Fibroblast of lung (primary cell): ENCODE measurements around the gene MRPS31. TPM values are rescaled to one million over a fixed set of nuclear protein-coding genes. Genes with fewer than 3 reads are reported as not detected.

Experiments used
- DNase-seq, 2 donors: peaks; one replicate each; pipeline versions ENCODE4 v3.0.0 to v3.0.0-alpha.2; 2010; ENCODE audit warnings: low read depth in 2 of 2
- H2AFZ ChIP-seq: 2 replicates; pipeline ENCODE4 v1.5.1; 2012; ENCODE audit warnings: low read length, control low read depth, inconsistent platforms
- H3K27ac ChIP-seq: 2 replicates; pipeline ENCODE4 v1.5.1; 2011; ENCODE audit warnings: low read length, control low read depth; ENCODE audit not compliant: insufficient read depth
- H3K27me3 ChIP-seq: 2 replicates; pipeline ENCODE4 v1.5.1; 2011; ENCODE audit warnings: mild to moderate bottlenecking, low read length; ENCODE audit not compliant: control insufficient read depth, insufficient read depth
- H3K36me3 ChIP-seq: 2 replicates; pipeline ENCODE4 v1.5.1; 2011; ENCODE audit warnings: low read length; ENCODE audit not compliant: control insufficient read depth, insufficient read depth
- H3K4me1 ChIP-seq: 2 replicates; pipeline ENCODE4 v1.5.1; 2011; ENCODE audit warnings: low read length; ENCODE audit not compliant: control insufficient read depth, insufficient read depth; ENCODE audit errors: extremely low read depth
- H3K4me2 ChIP-seq: 2 replicates; pipeline ENCODE4 v1.5.1; 2011; ENCODE audit warnings: low read length, control low read depth; ENCODE audit not compliant: insufficient read depth; ENCODE audit errors: extremely low read depth
- H3K4me3 ChIP-seq, 4 experiments: fragments of 200-600 bp in 1 of 4; sonication (generic) in 1 of 4; replicated peaks in 1 of 4; 2 replicates each; pipeline ENCODE4 v1.5.1; 2011 to 2016; ENCODE audit warnings: low read length in 4 of 4, low read depth in 3 of 4, mild to moderate bottlenecking in 3 of 4, control low read depth in 2 of 4, inconsistent platforms in 1 of 4, mixed read lengths in 1 of 4; ENCODE audit not compliant: insufficient read depth in 1 of 4; ENCODE audit errors: control extremely low read depth in 1 of 4
- H3K79me2 ChIP-seq: 2 replicates; pipeline ENCODE4 v1.5.1; 2012; ENCODE audit warnings: mild to moderate bottlenecking, low read length, inconsistent platforms; ENCODE audit not compliant: control insufficient read depth, insufficient read depth
- H3K9ac ChIP-seq: 2 replicates; pipeline ENCODE4 v1.5.1; 2011; ENCODE audit warnings: mild to moderate bottlenecking, low read length, control low read depth; ENCODE audit not compliant: insufficient read depth
- H3K9me3 ChIP-seq: 2 replicates; pipeline ENCODE4 v1.5.1; 2012; ENCODE audit warnings: low read depth, low read length; ENCODE audit not compliant: control insufficient read depth, insufficient read depth
- H4K20me1 ChIP-seq: 2 replicates; pipeline ENCODE4 v1.5.1; 2011; ENCODE audit warnings: low read length; ENCODE audit not compliant: control insufficient read depth, insufficient read depth; ENCODE audit errors: extremely low read depth
- EZH2 ChIP-seq: IDR thresholded peaks from 2 replicates; pipeline ENCODE4 v1.5.1; 2012; ENCODE audit warnings: low read length, control low read depth, mild to moderate bottlenecking; ENCODE audit errors: missing control alignments
- polyA plus RNA-seq, 2 donors: library from polyadenylated mRNA; depleted of rRNA in 1 of 2; stranded (reverse) in 1 of 2; unstranded in 1 of 2; fragments of >200 nt; gene quantifications; 2 replicates each; pipeline ENCODE4 v1.2.1, GENCODE V29; 2011 to 2012; ENCODE audit warnings: missing spikeins in 1 of 2
- total RNA-seq: library from RNA; depleted of rRNA; stranded (reverse); fragments of >200 nt; gene quantifications from 2 replicates; pipeline ENCODE4 v1.2.1, GENCODE V29; 2014
- TF ChIP-seq, protein P1 (sequence below), 2 donors: IDR thresholded peaks in 1 of 2; conservative IDR thresholded peaks in 1 of 2; 1 replicate in 1 of 2; 2 replicates in 1 of 2; pipeline ENCODE4 v1.5.1; 2011 to 2012; ENCODE audit warnings: low read length in 2 of 2, control low read depth in 1 of 2, inconsistent platforms in 1 of 2, low read depth in 1 of 2, mild to moderate bottlenecking in 1 of 2

MRPS31 gene
- total and polyA plus RNA-seq, 2 donors (not counting 1 experiment from before 2014, with no cell fraction given): 14.2 to 16.0 TPM

DNA sequence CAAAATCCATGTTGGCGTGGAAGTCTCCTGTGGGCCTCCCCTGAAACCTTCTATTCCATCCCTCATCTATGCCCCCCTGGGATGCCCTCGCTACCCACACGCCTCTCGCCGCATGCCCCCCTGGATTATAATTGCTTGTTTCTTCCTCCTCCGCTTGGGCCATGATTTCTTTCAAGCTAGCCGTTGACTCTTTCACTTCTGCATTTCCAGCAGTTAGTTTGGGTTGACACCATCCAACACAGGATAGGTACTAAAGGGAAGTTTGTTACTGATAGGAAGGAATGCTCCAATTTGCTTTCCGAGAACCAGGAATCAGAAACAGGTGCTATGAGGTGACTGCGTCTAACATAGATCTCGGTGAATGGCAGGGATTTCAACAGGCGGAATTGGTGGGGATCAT, 10.7 kb upstream of the MRPS31 start:
- no peaks in the 10 kb centered on the region for H3K36me3 ChIP-seq
- no peak overlapping the region for H2AFZ ChIP-seq
- no peak overlapping the region for H3K4me2 ChIP-seq
- H3K4me3 ChIP-seq: no peak overlapping the region
- H3K9ac ChIP-seq: no peak overlapping the region
- H3K27me3 ChIP-seq: no peaks in the 10 kb centered on the region
- DNase-seq: no peak
- peaks cover 6% of the 10 kb centered on the region for H3K4me1 ChIP-seq
- no peaks in the 10 kb centered on the region for H3K79me2 ChIP-seq
- no peak overlapping the region for H3K27ac ChIP-seq
- H4K20me1 ChIP-seq: no peaks in the 10 kb centered on the region
- TF ChIP-seq EZH2: no peak
- TF ChIP-seq, protein P1, sequence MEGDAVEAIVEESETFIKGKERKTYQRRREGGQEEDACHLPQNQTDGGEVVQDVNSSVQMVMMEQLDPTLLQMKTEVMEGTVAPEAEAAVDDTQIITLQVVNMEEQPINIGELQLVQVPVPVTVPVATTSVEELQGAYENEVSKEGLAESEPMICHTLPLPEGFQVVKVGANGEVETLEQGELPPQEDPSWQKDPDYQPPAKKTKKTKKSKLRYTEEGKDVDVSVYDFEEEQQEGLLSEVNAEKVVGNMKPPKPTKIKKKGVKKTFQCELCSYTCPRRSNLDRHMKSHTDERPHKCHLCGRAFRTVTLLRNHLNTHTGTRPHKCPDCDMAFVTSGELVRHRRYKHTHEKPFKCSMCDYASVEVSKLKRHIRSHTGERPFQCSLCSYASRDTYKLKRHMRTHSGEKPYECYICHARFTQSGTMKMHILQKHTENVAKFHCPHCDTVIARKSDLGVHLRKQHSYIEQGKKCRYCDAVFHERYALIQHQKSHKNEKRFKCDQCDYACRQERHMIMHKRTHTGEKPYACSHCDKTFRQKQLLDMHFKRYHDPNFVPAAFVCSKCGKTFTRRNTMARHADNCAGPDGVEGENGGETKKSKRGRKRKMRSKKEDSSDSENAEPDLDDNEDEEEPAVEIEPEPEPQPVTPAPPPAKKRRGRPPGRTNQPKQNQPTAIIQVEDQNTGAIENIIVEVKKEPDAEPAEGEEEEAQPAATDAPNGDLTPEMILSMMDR (conservative IDR thresholded peaks at IDR 0.05 in 1 of 2, IDR thresholded peaks at IDR 0.05 in 1 of 2; ENCODE audit: low read depth in 1 of 2, low read length in 2 of 2): no peak
- no peaks in the 10 kb centered on the region for H3K9me3 ChIP-seq

DNA sequence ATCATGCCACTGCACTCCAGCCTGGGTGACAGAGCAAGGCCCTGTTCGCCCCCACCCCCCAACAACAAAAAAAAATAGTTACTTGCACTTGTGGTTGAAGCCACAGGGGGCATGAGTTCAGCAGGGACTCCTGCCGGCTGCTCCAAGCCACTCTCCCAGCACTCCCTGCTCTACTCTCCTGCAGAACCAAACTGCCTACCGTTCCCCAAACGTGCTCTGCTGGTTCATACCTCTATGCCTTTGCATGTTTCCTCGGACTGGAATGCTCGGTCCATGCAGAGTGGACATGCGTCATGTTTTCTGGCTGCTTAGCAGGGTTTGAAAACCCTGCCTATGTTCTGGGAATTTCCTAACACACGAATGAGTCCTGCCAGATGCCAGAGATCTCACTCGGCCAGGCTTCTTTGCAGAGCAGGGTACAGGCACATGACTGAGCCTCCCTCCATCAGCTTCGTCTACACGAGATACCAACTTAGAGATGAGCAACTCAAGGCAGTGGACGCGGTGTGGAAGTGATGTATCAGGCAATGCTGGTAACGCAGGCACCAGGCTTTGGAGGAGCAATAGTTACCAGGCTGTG, 9.9 kb upstream of the MRPS31 start:
- no peak overlapping the region for H3K4me2 ChIP-seq
- no peak for TF ChIP-seq EZH2
- TF ChIP-seq, protein P1 (conservative IDR thresholded peaks at IDR 0.05 in 1 of 2, IDR thresholded peaks at IDR 0.05 in 1 of 2; ENCODE audit: low read depth in 1 of 2, low read length in 2 of 2): no peak
- H3K36me3 ChIP-seq: no peaks in the 10 kb centered on the region
- H3K9ac ChIP-seq: no peak overlapping the region
- H3K27me3 ChIP-seq: no peaks in the 10 kb centered on the region
- H2AFZ ChIP-seq: peak overlapping the region; percentile 63
- no peaks in the 10 kb centered on the region for H3K4me1 ChIP-seq
- no peak overlapping the region for H3K4me3 ChIP-seq
- H3K79me2 ChIP-seq: no peaks in the 10 kb centered on the region
- no peak overlapping the region for H3K27ac ChIP-seq
- peak; percentile 9 to 37 for DNase-seq
- no peaks in the 10 kb centered on the region for H4K20me1 ChIP-seq
- no peaks in the 10 kb centered on the region for H3K9me3 ChIP-seq

DNA sequence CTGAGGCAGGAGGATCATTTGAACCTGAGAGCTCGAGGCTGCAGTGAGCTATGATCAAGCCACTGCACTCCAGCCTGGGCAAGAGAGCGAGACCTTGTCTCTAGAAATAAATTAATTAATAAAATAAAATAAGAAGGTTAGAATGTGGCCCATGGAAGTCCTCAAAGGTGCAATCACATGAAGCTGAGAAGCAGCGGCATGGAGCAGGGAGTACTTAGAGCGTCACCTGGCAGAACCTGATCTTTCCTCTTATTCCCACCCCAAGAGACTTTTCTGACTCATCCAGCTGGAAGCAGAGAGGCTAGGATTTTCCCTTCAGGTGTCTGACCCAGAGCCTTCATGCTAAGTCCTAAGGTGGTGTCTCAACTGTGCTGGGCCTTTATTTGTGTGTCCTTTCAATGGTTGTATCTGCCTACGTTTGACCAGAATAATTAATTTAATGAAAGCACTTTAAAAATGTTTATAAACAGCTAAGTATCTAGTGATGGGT, 8.9 kb upstream of the MRPS31 start:
- Histone ChIP-seq H3K27ac (no peak overlapping the region), H3K36me3 (no peaks in the 10 kb centered on the region), H3K79me2 (no peaks in the 10 kb centered on the region), H2AFZ (no peak overlapping the region), H3K9me3 (no peaks in the 10 kb centered on the region), H3K27me3 (no peaks in the 10 kb centered on the region), H3K4me2 (no peak overlapping the region), H3K9ac (no peak overlapping the region), H3K4me3 (no peak overlapping the region), H3K4me1 (no peaks in the 10 kb centered on the region), H4K20me1 (no peaks in the 10 kb centered on the region)
- TF ChIP-seq, protein P1 (conservative IDR thresholded peaks at IDR 0.05 in 1 of 2, IDR thresholded peaks at IDR 0.05 in 1 of 2; ENCODE audit: low read depth in 1 of 2, low read length in 2 of 2): no peak
- TF ChIP-seq EZH2: no peak
- no peak for DNase-seq
